Naive thymus-derived CD4-positive, alpha-beta T cell (primary cell): ENCODE results near the gene ERI3. TPM values are rescaled to one million over a fixed set of nuclear protein-coding genes. Genes with fewer than 3 reads are reported as not detected.
A peak's percentile ranks its signal among the peaks of the same experiment; 100 is the strongest.

Source experiments
- ATAC-seq: fragments of 150-1000 bp; cut with Tn5 transposase; 2 replicates; pipeline ENCODE4 v1.10.0; 2021; ENCODE audit warnings: mild to moderate bottlenecking, moderate library complexity
- CTCF ChIA-PET: fragments of 350-600 bp; sonication (Branson Sonifier 250); formaldehyde crosslinking; loops from one replicate; lab custom pipeline; 2021; ENCODE audit warnings: antibody characterized with exemption; lab: Charles Lee
- POLR2A ChIA-PET: fragments of 350-600 bp; sonication (Branson Sonifier 250); formaldehyde crosslinking; loops from one replicate; lab custom pipeline; 2021; ENCODE audit warnings: antibody characterized with exemption, inconsistent platforms; lab: Charles Lee
- DNase-seq, 9 donors: peaks; one replicate each; pipeline versions ENCODE4 v3.0.0 to v3.0.0-alpha.2; 2020 to 2022; ENCODE audit warnings: mixed read lengths in 1 of 9
- H3K27ac ChIP-seq: one replicate; pipeline ENCODE4 v1.7.0; 2013; ENCODE audit warnings: mild to moderate bottlenecking, low read depth, low read length, moderate library complexity
- H3K27me3 ChIP-seq, 2 donors: one replicate each; pipeline ENCODE4 v1.7.0; 2013; ENCODE audit warnings: low read length in 2 of 2, mild to moderate bottlenecking in 2 of 2, moderate library complexity in 2 of 2; ENCODE audit not compliant: control insufficient read depth in 2 of 2, insufficient read depth in 2 of 2
- H3K36me3 ChIP-seq, 3 experiments: 1 replicate in 2 of 3; 2 replicates in 1 of 3; pipeline ENCODE4 v1.7.0; 2013; ENCODE audit warnings: low read length in 3 of 3, mild to moderate bottlenecking in 3 of 3, moderate library complexity in 1 of 3; ENCODE audit not compliant: insufficient read depth in 3 of 3, control insufficient read depth in 2 of 3
- H3K4me1 ChIP-seq, 2 donors: one replicate each; pipeline ENCODE4 v1.7.0; 2013; ENCODE audit warnings: low read length in 2 of 2, mild to moderate bottlenecking in 2 of 2, moderate library complexity in 1 of 2; ENCODE audit not compliant: control insufficient read depth in 2 of 2, insufficient read depth in 2 of 2
- H3K4me3 ChIP-seq: 2 replicates; pipeline ENCODE4 v1.7.0; 2013; ENCODE audit warnings: mild to moderate bottlenecking, low read length
- H3K9me3 ChIP-seq, 3 experiments: 1 replicate in 2 of 3; 2 replicates in 1 of 3; pipeline ENCODE4 v1.7.0; 2013; ENCODE audit warnings: low read length in 3 of 3; ENCODE audit not compliant: control insufficient read depth in 2 of 3
- H3K27ac Mint-ChIP-seq, 9 donors: one replicate each; pipeline ENCODE4 v1.8.0; 2020 to 2022; ENCODE audit warnings: mixed read lengths in 9 of 9, mild to moderate bottlenecking in 8 of 9, moderate library complexity in 5 of 9, inconsistent platforms in 2 of 9
- H3K27me3 Mint-ChIP-seq, 5 donors: one replicate each; pipeline ENCODE4 v1.8.0; 2021 to 2022; ENCODE audit warnings: mixed read lengths in 5 of 5, mild to moderate bottlenecking in 1 of 5
- H3K36me3 Mint-ChIP-seq, 5 donors: one replicate each; pipeline ENCODE4 v1.8.0; 2020 to 2022; ENCODE audit warnings: mixed read lengths in 5 of 5, mild to moderate bottlenecking in 3 of 5, inconsistent platforms in 1 of 5
- H3K4me1 Mint-ChIP-seq, 7 donors: one replicate each; pipeline ENCODE4 v1.8.0; 2020 to 2022; ENCODE audit warnings: mixed read lengths in 7 of 7, mild to moderate bottlenecking in 3 of 7, inconsistent platforms in 1 of 7
- H3K4me3 Mint-ChIP-seq, 10 donors: one replicate each; pipeline ENCODE4 v1.8.0; 2020 to 2022; ENCODE audit warnings: mild to moderate bottlenecking in 10 of 10, mixed read lengths in 10 of 10, moderate library complexity in 6 of 10, inconsistent platforms in 2 of 10
- H3K9me3 Mint-ChIP-seq, 11 donors: one replicate each; pipeline ENCODE4 v1.8.0; 2020 to 2022; ENCODE audit warnings: mixed read lengths in 11 of 11, mild to moderate bottlenecking in 4 of 11, inconsistent platforms in 1 of 11, moderate library complexity in 1 of 11
- intact Hi-C, 2 donors: fragments of 100-400 bp; cut with micrococcal nuclease; formaldehyde crosslinking; loops; one replicate each; pipeline ENCODE4 v1.15.1; 2023
- polyA plus RNA-seq, 2 donors: library from polyadenylated mRNA; unstranded; fragments of 300-500 nt; fragmentation: Illumina TruSeq; gene quantifications; one replicate each; pipeline ENCODE4 v1.2.3, GENCODE V29; 2021
- total RNA-seq, 6 experiments: library from RNA in 5 of 6; stranded (reverse) in 5 of 6; gene quantifications; 1 replicate in 5 of 6; 2 replicates in 1 of 6; pipeline ENCODE4 v1.2.3 and lab custom pipeline; 2021 to 2026

Gene ERI3
- total and polyA plus RNA-seq, 7 experiments from 2014 or later = 28.7 to 40.4 (median 36.2) TPM

DNA sequence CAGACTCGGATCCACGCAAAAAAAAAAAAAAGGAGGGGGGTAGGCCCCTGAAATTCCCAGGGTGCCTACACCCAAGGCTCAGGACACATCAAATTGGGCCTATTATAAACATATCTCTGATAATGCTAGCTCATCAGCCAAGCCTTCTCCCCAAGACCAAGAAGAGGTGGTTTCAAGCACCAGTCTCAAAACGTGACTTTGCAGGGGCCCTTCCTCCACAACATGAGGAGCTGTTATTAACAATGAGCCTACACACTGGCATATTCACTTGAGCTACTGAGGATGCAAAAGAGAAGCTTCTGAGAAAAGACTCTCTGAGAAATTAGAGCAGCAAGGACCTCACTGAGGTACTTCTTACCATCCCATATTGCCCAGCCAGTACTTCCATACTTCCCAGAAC is 32.7 kb downstream of the ERI3 start:
- ChIA-PET POLR2A (interaction anchor here (0.7 kb wide), 1 partner anchor 161 kb away, joined by 3 read pairs; no protein-coding TSS in a partner anchor), CTCF (interaction anchor here (1.1 kb wide), 1 partner anchor 105 kb away, joined by 5 read pairs; no protein-coding TSS in a partner anchor)
- no peaks in the 10 kb centered on the region for H3K27me3 Mint-ChIP-seq
- intact Hi-C loops = no loop called here
- no peaks in the 10 kb centered on the region for H3K9me3 Mint-ChIP-seq
- H3K4me3 Mint-ChIP-seq = no peak overlapping the region
- H3K4me1 Mint-ChIP-seq = peaks cover 0 to 15% (median 4%) of the 10 kb centered on the region in 7 donors
- no peak overlapping the region for H3K27ac ChIP-seq
- peak overlapping the region in 1 of 9 donors; percentile 72 for H3K27ac Mint-ChIP-seq
- ATAC-seq (no peak), DNase-seq (no peak)
- H3K4me1 ChIP-seq = no peaks in the 10 kb centered on the region
- no peaks in the 10 kb centered on the region for H3K9me3 ChIP-seq
- peaks cover 0 to 26% (median 9%) of the 10 kb centered on the region in 5 donors for H3K36me3 Mint-ChIP-seq
- H3K4me3 ChIP-seq = no peak overlapping the region
- peaks cover 0 to 15% (median 0%) of the 10 kb centered on the region in 3 experiments for H3K36me3 ChIP-seq
- H3K27me3 ChIP-seq = no peaks in the 10 kb centered on the region

DNA sequence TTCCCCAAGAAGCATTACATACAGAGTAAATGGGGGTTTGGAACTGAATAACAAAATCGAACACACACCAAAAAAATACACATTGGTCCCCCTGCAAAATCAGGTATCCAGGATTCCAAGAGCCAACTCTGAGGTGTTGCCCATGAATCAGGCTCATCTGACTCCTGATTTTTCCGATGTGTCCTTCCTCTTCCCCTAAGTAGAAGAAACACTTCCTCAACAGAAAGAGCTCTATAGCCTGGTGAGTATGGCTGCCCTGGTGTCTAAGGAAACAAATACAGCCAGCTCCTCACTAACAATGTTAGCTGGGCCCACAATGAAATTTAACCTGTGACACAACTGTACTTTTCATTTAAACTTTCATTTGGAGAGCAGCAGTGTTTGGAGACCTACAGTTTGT is 33.6 kb downstream of the ERI3 start:
- no peaks in the 10 kb centered on the region for H3K27me3 Mint-ChIP-seq
- Histone ChIP-seq H3K27me3 (no peaks in the 10 kb centered on the region), H3K4me1 (no peaks in the 10 kb centered on the region), H3K36me3 (peaks cover 0 to 24% (median 0%) of the 10 kb centered on the region in 3 experiments), H3K9me3 (no peaks in the 10 kb centered on the region), H3K4me3 (no peak overlapping the region), H3K27ac (no peak overlapping the region)
- no peak overlapping the region for H3K4me3 Mint-ChIP-seq
- ChIA-PET CTCF (no interaction called here), POLR2A (interaction anchor here (0.7 kb wide), 1 partner anchor 162 kb away, joined by 3 read pairs; no protein-coding TSS in a partner anchor)
- ATAC-seq (no peak), DNase-seq (no peak)
- peaks cover 0 to 21% (median 4%) of the 10 kb centered on the region in 7 donors for H3K4me1 Mint-ChIP-seq
- H3K9me3 Mint-ChIP-seq = no peaks in the 10 kb centered on the region
- H3K27ac Mint-ChIP-seq = peak overlapping the region in 1 of 9 donors; percentile 67
- intact Hi-C loops = no loop called here
- H3K36me3 Mint-ChIP-seq = peaks cover 0 to 34% (median 10%) of the 10 kb centered on the region in 5 donors

DNA sequence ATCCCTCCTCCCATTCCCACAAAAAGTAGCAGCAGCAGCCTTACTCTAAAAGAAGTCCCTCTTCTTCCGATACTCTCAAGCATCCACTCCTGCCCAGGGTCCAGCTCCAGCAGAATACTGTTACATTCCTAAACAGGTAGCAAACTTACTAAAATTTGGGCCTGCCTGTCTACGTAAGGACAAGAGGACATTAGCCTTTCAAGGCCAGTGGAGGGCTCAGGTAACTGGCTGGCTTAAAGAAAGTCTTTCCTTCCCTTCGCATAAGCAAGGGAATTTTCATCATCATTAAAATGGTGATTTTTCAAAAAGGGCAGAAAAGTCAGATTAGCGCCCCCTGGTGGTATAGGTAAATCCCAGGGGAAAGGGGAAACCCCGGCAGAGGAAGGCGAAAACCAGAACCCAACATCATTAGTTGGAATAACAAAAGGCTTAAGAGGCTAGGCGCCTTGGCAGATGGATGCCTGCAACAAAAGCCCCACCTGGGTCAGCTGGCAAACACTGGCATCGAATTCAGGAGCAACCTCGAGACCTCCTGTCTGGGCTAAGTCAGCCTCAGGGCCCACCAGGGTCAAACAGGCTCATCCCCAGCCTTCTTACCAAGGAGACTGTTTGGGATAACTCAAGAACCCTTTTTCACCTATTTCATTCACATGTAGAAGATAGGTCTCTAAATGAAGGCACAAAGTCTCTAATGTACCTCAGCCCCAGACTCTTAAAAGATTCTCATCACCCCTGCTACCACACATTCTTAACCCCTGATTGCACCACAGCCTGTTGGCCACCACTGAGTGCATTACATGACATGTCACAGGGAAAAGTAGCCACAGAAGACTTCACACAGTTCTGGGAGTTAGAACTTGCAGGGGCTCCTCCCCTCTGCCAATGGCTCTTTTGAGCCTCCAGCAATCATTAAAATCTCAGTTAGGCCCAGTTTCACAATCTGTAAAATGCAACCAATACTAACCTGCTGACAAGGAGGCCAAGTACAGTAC is 36.7 kb downstream of the ERI3 start:
- Mint-ChIP-seq H3K27me3 (no peaks in the 10 kb centered on the region), H3K36me3 (peaks cover 0 to 36% (median 7%) of the 10 kb centered on the region in 5 donors), H3K4me3 (no peak overlapping the region), H3K9me3 (no peaks in the 10 kb centered on the region), H3K27ac (peak overlapping the region in 3 of 9 donors; percentile 18 to 33 (median 28)), H3K4me1 (peaks cover 0 to 30% (median 4%) of the 10 kb centered on the region in 7 donors)
- Histone ChIP-seq H3K27me3 (no peaks in the 10 kb centered on the region), H3K4me1 (no peaks in the 10 kb centered on the region), H3K36me3 (peaks cover 0 to 54% (median 6%) of the 10 kb centered on the region in 3 experiments), H3K9me3 (no peaks in the 10 kb centered on the region), H3K4me3 (no peak overlapping the region), H3K27ac (no peak overlapping the region)
- peak; percentile 14 to 61 (median 48) for DNase-seq
- POLR2A ChIA-PET = no interaction called here
- CTCF ChIA-PET = interaction anchor here (0.8 to 1.4 kb wide), 4 partner anchors 9 to 101 kb away, joined by 3 to 11 read pairs (median 4); no protein-coding TSS in a partner anchor
- intact Hi-C loops = loop anchor here (1.0 kb wide), 2 partner anchors 101 to 335 kb away; no protein-coding TSS in a partner anchor
- peak; percentile 75 for ATAC-seq

DNA sequence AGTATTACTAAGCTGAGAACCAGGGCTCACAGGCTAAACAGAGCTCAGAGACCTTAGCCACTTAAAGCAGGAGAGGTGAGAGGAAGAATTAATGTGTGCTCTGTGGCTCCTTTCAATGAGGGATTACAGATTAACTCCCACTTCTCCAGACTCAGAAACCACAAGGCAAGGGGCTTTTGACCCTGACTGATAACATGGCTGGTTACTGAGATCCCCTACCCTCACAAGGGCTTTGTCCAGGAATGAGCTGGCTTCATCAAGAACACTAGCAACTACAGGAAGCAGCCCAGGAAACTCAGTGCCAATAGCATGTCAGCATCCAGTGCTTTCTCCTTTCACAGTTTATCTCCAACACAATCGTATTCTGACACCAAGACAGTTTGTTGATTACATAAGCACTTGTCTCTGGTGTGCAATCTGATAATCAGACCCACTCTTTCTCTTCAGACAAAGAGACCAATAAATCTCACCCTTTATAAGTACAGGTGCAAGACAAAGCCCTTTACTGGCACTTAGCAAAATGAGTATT is 38.8 kb downstream of the ERI3 start:
- no peaks in the 10 kb centered on the region for H3K9me3 Mint-ChIP-seq
- no peaks in the 10 kb centered on the region for H3K27me3 Mint-ChIP-seq
- CTCF ChIA-PET = interaction anchor here (0.7 to 1.1 kb wide), 2 partner anchors 35 to 104 kb away, joined by 3 to 4 read pairs; no protein-coding TSS in a partner anchor
- peaks cover 0 to 30% (median 4%) of the 10 kb centered on the region in 7 donors for H3K4me1 Mint-ChIP-seq
- Histone ChIP-seq H3K27me3 (no peaks in the 10 kb centered on the region), H3K4me1 (no peaks in the 10 kb centered on the region), H3K9me3 (no peaks in the 10 kb centered on the region), H3K27ac (no peak overlapping the region), H3K36me3 (peaks cover 0 to 75% (median 6%) of the 10 kb centered on the region in 3 experiments), H3K4me3 (no peak overlapping the region)
- intact Hi-C loops = no loop called here
- H3K27ac Mint-ChIP-seq = peak overlapping the region in 2 of 9 donors; percentile 10 to 36
- no peak for ATAC-seq
- H3K4me3 Mint-ChIP-seq = no peak overlapping the region
- POLR2A ChIA-PET = no interaction called here
- peaks cover 0 to 52% (median 12%) of the 10 kb centered on the region in 5 donors for H3K36me3 Mint-ChIP-seq
- DNase-seq = no peak

DNA sequence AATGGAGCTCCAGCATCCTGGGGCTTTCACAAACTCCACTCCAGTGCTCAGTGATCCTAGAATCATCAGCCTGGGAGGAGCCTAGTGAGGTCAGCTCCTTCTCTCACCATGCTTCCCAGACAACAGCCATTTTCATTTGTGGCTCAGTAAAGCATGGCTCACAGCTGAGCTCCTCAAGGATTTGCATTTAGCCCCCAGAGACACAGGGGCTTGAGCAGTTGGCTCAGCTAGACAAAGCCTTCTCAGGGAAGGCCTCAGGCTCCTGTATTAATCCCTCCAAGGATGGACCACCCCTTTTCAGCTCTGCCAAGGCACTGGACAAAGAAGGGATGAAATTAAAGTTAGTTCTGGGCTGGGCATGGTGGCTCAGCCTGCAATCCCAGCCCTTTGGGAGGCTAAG is 39.5 kb downstream of the ERI3 start:
- POLR2A ChIA-PET = interaction anchor here (0.6 kb wide), 1 partner anchor 321 kb away, joined by 3 read pairs; no protein-coding TSS in a partner anchor
- CTCF ChIA-PET = interaction anchor here (1.1 kb wide), 1 partner anchor 103 kb away, joined by 3 read pairs; no protein-coding TSS in a partner anchor

DNA sequence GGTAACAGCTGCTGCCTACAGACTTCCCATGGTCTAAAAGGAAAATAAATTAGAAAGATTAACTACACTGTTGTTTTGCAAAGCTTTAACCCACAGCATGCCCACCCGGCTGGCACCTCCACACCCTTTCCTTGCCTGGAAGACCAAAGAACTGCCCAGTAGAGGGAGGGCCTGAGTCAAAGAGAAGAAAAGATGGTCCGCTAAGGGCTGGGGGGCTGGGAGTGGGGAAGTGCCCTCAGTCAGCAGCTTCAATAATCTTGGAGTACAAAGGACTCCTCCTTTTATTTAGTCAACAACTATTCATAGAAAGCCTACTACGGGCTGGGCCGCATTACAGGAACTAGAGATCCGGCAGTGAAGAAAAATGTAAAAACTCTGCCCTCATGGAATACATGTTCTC is 40.6 kb downstream of the ERI3 start:
- ChIA-PET CTCF (interaction anchor here (0.6 kb wide), 1 partner anchor 1482 kb away, joined by 3 read pairs; no protein-coding TSS in a partner anchor), POLR2A (no interaction called here)
- Mint-ChIP-seq H3K4me3 (no peak overlapping the region), H3K9me3 (no peaks in the 10 kb centered on the region), H3K27me3 (no peaks in the 10 kb centered on the region), H3K36me3 (peaks cover 0 to 59% (median 15%) of the 10 kb centered on the region in 5 donors), H3K27ac (no peak overlapping the region), H3K4me1 (peaks cover 0 to 40% (median 4%) of the 10 kb centered on the region in 7 donors)
- no peak for ATAC-seq
- Histone ChIP-seq H3K27ac (no peak overlapping the region), H3K9me3 (no peaks in the 10 kb centered on the region), H3K27me3 (no peaks in the 10 kb centered on the region), H3K36me3 (peaks cover 5 to 82% (median 6%) of the 10 kb centered on the region in 3 experiments), H3K4me1 (no peaks in the 10 kb centered on the region), H3K4me3 (no peak overlapping the region)
- intact Hi-C loops = no loop called here
- DNase-seq = no peak

More for the DNA sequence above, 39.5 kb downstream of the ERI3 start:
- intact Hi-C loops = no loop called here
- H3K9me3 ChIP-seq = no peaks in the 10 kb centered on the region
- H3K27ac ChIP-seq = no peak overlapping the region
- H3K36me3 Mint-ChIP-seq = peaks cover 0 to 57% (median 12%) of the 10 kb centered on the region in 5 donors
- H3K27me3 Mint-ChIP-seq = no peaks in the 10 kb centered on the region
- no peak overlapping the region for H3K4me3 Mint-ChIP-seq
- H3K4me1 Mint-ChIP-seq = peaks cover 0 to 33% (median 4%) of the 10 kb centered on the region in 7 donors
- H3K36me3 ChIP-seq = peaks cover 4 to 83% (median 6%) of the 10 kb centered on the region in 3 experiments
- no peak overlapping the region for H3K27ac Mint-ChIP-seq
- H3K4me1 ChIP-seq = no peaks in the 10 kb centered on the region
- ATAC-seq (no peak), DNase-seq (no peak)
- H3K27me3 ChIP-seq = no peaks in the 10 kb centered on the region
- H3K4me3 ChIP-seq = no peak overlapping the region
- no peaks in the 10 kb centered on the region for H3K9me3 Mint-ChIP-seq
